Measurements from ENCODE around the gene ZNF280D.

DNA sequence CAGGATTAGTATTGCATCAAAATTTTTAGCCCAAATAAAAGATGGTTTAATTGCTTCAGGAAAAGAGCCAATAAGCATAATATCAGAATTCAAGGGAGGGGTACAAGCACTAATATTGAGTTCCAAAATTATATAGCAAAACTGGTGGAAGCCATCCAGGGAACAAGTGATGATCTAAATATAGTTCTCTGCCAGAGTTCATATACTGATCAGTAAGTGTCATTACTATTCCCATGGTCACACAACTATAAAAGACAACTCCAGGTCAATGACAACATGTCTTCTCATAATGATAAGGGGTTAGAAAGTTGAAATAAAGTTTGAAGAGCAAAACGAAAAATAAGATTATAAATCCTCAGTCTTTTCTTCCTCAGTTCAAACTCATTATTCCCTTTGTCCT is 57.4 kb downstream of the ZNF280D start:
- TF ChIP-seq, protein P1, sequence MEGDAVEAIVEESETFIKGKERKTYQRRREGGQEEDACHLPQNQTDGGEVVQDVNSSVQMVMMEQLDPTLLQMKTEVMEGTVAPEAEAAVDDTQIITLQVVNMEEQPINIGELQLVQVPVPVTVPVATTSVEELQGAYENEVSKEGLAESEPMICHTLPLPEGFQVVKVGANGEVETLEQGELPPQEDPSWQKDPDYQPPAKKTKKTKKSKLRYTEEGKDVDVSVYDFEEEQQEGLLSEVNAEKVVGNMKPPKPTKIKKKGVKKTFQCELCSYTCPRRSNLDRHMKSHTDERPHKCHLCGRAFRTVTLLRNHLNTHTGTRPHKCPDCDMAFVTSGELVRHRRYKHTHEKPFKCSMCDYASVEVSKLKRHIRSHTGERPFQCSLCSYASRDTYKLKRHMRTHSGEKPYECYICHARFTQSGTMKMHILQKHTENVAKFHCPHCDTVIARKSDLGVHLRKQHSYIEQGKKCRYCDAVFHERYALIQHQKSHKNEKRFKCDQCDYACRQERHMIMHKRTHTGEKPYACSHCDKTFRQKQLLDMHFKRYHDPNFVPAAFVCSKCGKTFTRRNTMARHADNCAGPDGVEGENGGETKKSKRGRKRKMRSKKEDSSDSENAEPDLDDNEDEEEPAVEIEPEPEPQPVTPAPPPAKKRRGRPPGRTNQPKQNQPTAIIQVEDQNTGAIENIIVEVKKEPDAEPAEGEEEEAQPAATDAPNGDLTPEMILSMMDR (IDR thresholded peaks at IDR 0.05; ENCODE audit: low read depth, low read length) = no peak
- TF ChIP-seq POLR2A (IDR thresholded peaks at IDR 0.05; ENCODE audit: extremely low read depth, insufficient read length) = no peak

All from NB4 (cell line).